Glutamatergic neuron (in vitro differentiated cells): ENCODE data around the gene SPECC1. TPM values are rescaled to one million over a fixed set of nuclear protein-coding genes. Genes with fewer than 3 reads are reported as not detected.

Experiments used
- DNase-seq: peaks from one replicate; pipeline ENCODE4 v3.0.0; 2022
- H3K27ac Mint-ChIP-seq: one replicate; pipeline ENCODE4 v1.8.0; 2020; ENCODE audit warnings: mild to moderate bottlenecking, mixed read lengths, inconsistent platforms; ENCODE audit not compliant: unreplicated experiment
- H3K27me3 Mint-ChIP-seq: one replicate; pipeline ENCODE4 v1.8.0; 2020; ENCODE audit warnings: mild to moderate bottlenecking, moderate library complexity, mixed read lengths, inconsistent platforms; ENCODE audit not compliant: unreplicated experiment
- H3K36me3 Mint-ChIP-seq: one replicate; pipeline ENCODE4 v1.8.0; 2020; ENCODE audit warnings: mild to moderate bottlenecking, mixed read lengths, inconsistent platforms; ENCODE audit not compliant: unreplicated experiment
- H3K4me1 Mint-ChIP-seq: one replicate; pipeline ENCODE4 v1.8.0; 2020; ENCODE audit warnings: mild to moderate bottlenecking, low read depth, mixed read lengths, inconsistent platforms; ENCODE audit not compliant: unreplicated experiment
- H3K4me3 Mint-ChIP-seq: one replicate; pipeline ENCODE4 v1.8.0; 2020; ENCODE audit warnings: mild to moderate bottlenecking, mixed read lengths, inconsistent platforms; ENCODE audit not compliant: unreplicated experiment
- H3K9me3 Mint-ChIP-seq: one replicate; pipeline ENCODE4 v1.8.0; 2020; ENCODE audit warnings: mild to moderate bottlenecking, moderate library complexity, mixed read lengths, inconsistent platforms; ENCODE audit not compliant: unreplicated experiment
- CTCF ChIP-seq: fragments of 200-600 bp; sonication (generic); IDR thresholded peaks from one replicate; pipeline ENCODE4 v1.5.0; 2021; ENCODE audit not compliant: partially characterized antibody, unreplicated experiment
- total RNA-seq: library from RNA; stranded (reverse); fragmentation: NEBNext Ultra II Directional; extraction: Animal tissue kit (Norgen Biotek cat#: 25700); gene quantifications from one replicate; pipeline ENCODE4 v1.2.1, GENCODE V29; 2021; ENCODE audit not compliant: unreplicated experiment

Gene SPECC1
- total RNA-seq, 1 donor from 2014 or later = 60.6 TPM

GRCh38 chr17:20122254-20122879 is 113.2 kb downstream of the SPECC1 start:
- no peak for TF ChIP-seq CTCF
- Mint-ChIP-seq H3K27ac (no peak overlapping the region), H3K36me3 (no peaks in the 10 kb centered on the region), H3K27me3 (no peaks in the 10 kb centered on the region), H3K9me3 (no peaks in the 10 kb centered on the region), H3K4me1 (peaks cover 3% of the 10 kb centered on the region), H3K4me3 (no peak overlapping the region)
- DNase-seq = no peak

- Mint-ChIP-seq H3K9me3 (no peaks in the 10 kb centered on the region), H3K4me3 (no peak overlapping the region), H3K36me3 (no peaks in the 10 kb centered on the region), H3K27me3 (no peaks in the 10 kb centered on the region), H3K4me1 (peaks cover 11% of the 10 kb centered on the region), H3K27ac (no peak overlapping the region)
- no peak for TF ChIP-seq CTCF
- DNase-seq = no peak
These were observed 114.0 kb downstream of the SPECC1 start for GRCh38 chr17:20123209-20123608.

- Mint-ChIP-seq H3K27ac (no peak overlapping the region), H3K9me3 (no peaks in the 10 kb centered on the region), H3K4me3 (no peak overlapping the region), H3K4me1 (peaks cover 12% of the 10 kb centered on the region), H3K36me3 (no peaks in the 10 kb centered on the region), H3K27me3 (no peaks in the 10 kb centered on the region)
- DNase-seq = no peak
- no peak for TF ChIP-seq CTCF
These were observed 116.6 kb downstream of the SPECC1 start for GRCh38 chr17:20125724-20126123.

- no peaks in the 10 kb centered on the region for H3K9me3 Mint-ChIP-seq
- H3K4me3 Mint-ChIP-seq = no peak overlapping the region
- H3K27ac Mint-ChIP-seq = peak overlapping the region; percentile 14
- H3K4me1 Mint-ChIP-seq = peaks cover 12% of the 10 kb centered on the region
- no peaks in the 10 kb centered on the region for H3K36me3 Mint-ChIP-seq
- H3K27me3 Mint-ChIP-seq = no peaks in the 10 kb centered on the region
- DNase-seq = peak; percentile 19
- TF ChIP-seq CTCF = no peak
These were observed 118.3 kb downstream of the SPECC1 start for GRCh38 chr17:20127360-20128035.

DNA sequence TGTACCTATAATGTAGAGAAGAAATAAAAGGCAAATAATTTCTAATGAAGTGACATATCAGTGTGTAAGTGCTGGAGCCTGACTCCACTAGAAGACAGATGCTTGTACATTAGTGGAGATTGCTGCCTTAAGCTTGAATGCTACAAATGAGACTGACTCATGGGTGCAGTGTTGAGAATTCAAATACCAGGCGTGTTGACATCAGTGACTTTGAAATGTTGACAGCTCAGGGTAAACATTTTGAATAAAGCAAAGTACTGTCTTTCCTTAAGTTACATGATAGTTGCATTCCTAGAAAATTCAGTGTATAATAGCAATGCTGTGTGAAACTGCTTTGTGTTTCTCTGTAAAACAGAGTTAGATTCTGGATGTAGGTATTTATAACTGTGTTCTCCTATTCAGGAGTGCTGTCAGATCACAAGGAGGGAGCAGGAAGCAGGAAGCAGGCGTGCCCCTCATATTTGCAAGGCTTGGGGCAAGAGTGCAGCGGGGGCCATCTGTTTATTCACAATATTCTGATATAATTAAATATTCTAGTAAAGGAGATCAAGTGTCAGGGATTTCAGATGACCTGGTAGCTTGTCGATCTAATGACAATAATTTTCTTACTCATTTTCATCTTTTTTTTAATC is 119.0 kb downstream of the SPECC1 start:
- Mint-ChIP-seq H3K27me3 (no peaks in the 10 kb centered on the region), H3K36me3 (no peaks in the 10 kb centered on the region), H3K27ac (no peak overlapping the region), H3K4me3 (no peak overlapping the region), H3K4me1 (peaks cover 12% of the 10 kb centered on the region), H3K9me3 (no peaks in the 10 kb centered on the region)
- no peak for TF ChIP-seq CTCF
- DNase-seq = no peak
